HepG2 (cell line): Measurements from ENCODE around the gene COL8A2. TPM values are rescaled to one million over a fixed set of nuclear protein-coding genes. Genes with fewer than 3 reads are reported as not detected.
A peak's percentile ranks its signal among the peaks of the same experiment; 100 is the strongest.

Source experiments
- CEBPG ChIP-seq: IDR thresholded peaks from 2 replicates; pipeline ENCODE4 v1.6.1; 2016
- FOXO1 ChIP-seq: sonication (generic); formaldehyde crosslinking; IDR thresholded peaks from 2 replicates; pipeline ENCODE4 v1.4.0; 2020; ENCODE audit warnings: missing genetic modification reagents
- HNRNPK ChIP-seq: fragments of 200-400 bp; formaldehyde crosslinking; IDR thresholded peaks from 2 replicates; pipeline ENCODE4 v1.6.1; 2018; ENCODE audit warnings: low read length, low read depth, moderate library complexity, mild to moderate bottlenecking; ENCODE audit not compliant: poor library complexity, severe bottlenecking
- HOXA7 ChIP-seq: sonication (generic); formaldehyde crosslinking; IDR thresholded peaks from 2 replicates; pipeline ENCODE4 v1.8.1; 2022; ENCODE audit warnings: mild to moderate bottlenecking, missing genetic modification reagents, moderate library complexity
- KDM1A ChIP-seq: IDR thresholded peaks from 2 replicates; pipeline ENCODE4 v1.6.1; 2016; ENCODE audit warnings: missing compliant biosample characterization
- SIN3B ChIP-seq: fragments of 150-350 bp; IDR thresholded peaks from 2 replicates; pipeline ENCODE4 v1.6.1; 2014; ENCODE audit warnings: low read length
- TP53 ChIP-seq: sonication (generic); formaldehyde crosslinking; conservative IDR thresholded peaks from 2 replicates; pipeline ENCODE4 v1.4.0; 2020; ENCODE audit warnings: missing genetic modification reagents
- YY1 ChIP-seq: IDR thresholded peaks from 2 replicates; pipeline ENCODE4 v1.6.1; 2011; ENCODE audit warnings: low read length, low read depth, moderate library complexity, mild to moderate bottlenecking; ENCODE audit not compliant: insufficient read depth, insufficient replicate concordance
- ZNF235 ChIP-seq: sonication (generic); formaldehyde crosslinking; IDR thresholded peaks from 2 replicates; pipeline ENCODE4 v1.8.1; 2023; ENCODE audit warnings: mild to moderate bottlenecking, missing genetic modification reagents, borderline replicate concordance
- ZNF703 ChIP-seq: sonication (generic); formaldehyde crosslinking; IDR thresholded peaks from 2 replicates; pipeline ENCODE4 v1.5.1; 2020; ENCODE audit warnings: missing genetic modification reagents, mild to moderate bottlenecking, moderate library complexity, borderline replicate concordance
- ZSCAN9 ChIP-seq: IDR thresholded peaks from 2 replicates; pipeline ENCODE4 v1.6.1; 2016; ENCODE audit warnings: borderline replicate concordance
- polyA plus RNA-seq, 8 experiments: library from polyadenylated mRNA; depleted of rRNA in 3 of 8; stranded (reverse) in 7 of 8; unstranded in 1 of 8; fragments of >200 nt; fragmentation: Illumina TruSeq in 4 of 8; extraction: Trizol in 4 of 8; gene quantifications; 2 replicates each; pipeline versions ENCODE4 v1.2.1 to v1.2.3, GENCODE V29; 2011 to 2016; ENCODE audit warnings: low read depth in 4 of 8, missing spikeins in 1 of 8, mixed read lengths in 1 of 8; ENCODE audit not compliant: insufficient read depth in 1 of 8
- total RNA-seq, 5 experiments: library from RNA; depleted of rRNA; stranded (reverse); fragments of >200 nt; fragmentation: Illumina TruSeq; extraction: Trizol; gene quantifications; 2 replicates each; pipeline ENCODE4 v1.2.3, GENCODE V29; 2016; ENCODE audit warnings: low read depth in 1 of 5
- TF ChIP-seq, protein P1 (sequence below): sonication (generic); formaldehyde crosslinking; IDR thresholded peaks from 2 replicates; pipeline ENCODE4 v1.5.0; 2020; ENCODE audit warnings: mild to moderate bottlenecking, missing genetic modification reagents
- TF ChIP-seq, protein P2 (sequence below): sonication (generic); formaldehyde crosslinking; IDR thresholded peaks from 2 replicates; pipeline ENCODE4 v1.8.1; 2023; ENCODE audit warnings: mild to moderate bottlenecking, inconsistent platforms, moderate library complexity, missing genetic modification reagents, borderline replicate concordance
- TF ChIP-seq, protein P3 (sequence below): sonication (generic); formaldehyde crosslinking; IDR thresholded peaks from 2 replicates; pipeline ENCODE4 v1.4.0; 2020; ENCODE audit warnings: mild to moderate bottlenecking, missing genetic modification reagents
- TF ChIP-seq, protein P4 (sequence below): sonication (generic); formaldehyde crosslinking; IDR thresholded peaks from 2 replicates; pipeline ENCODE4 v1.5.0; 2020; ENCODE audit warnings: missing genetic modification reagents, mild to moderate bottlenecking, borderline replicate concordance
- TF ChIP-seq, protein P5 (sequence below): sonication (generic); formaldehyde crosslinking; IDR thresholded peaks from 2 replicates; pipeline ENCODE4 v1.4.0; 2020; ENCODE audit warnings: missing genetic modification reagents, borderline replicate concordance

The COL8A2 gene
- total and polyA plus RNA-seq, 2 of the 13 experiments (the other 11 are each of a cell fraction or from before 2014, with no cell fraction given) = 0.13 to 0.24 TPM

DNA sequence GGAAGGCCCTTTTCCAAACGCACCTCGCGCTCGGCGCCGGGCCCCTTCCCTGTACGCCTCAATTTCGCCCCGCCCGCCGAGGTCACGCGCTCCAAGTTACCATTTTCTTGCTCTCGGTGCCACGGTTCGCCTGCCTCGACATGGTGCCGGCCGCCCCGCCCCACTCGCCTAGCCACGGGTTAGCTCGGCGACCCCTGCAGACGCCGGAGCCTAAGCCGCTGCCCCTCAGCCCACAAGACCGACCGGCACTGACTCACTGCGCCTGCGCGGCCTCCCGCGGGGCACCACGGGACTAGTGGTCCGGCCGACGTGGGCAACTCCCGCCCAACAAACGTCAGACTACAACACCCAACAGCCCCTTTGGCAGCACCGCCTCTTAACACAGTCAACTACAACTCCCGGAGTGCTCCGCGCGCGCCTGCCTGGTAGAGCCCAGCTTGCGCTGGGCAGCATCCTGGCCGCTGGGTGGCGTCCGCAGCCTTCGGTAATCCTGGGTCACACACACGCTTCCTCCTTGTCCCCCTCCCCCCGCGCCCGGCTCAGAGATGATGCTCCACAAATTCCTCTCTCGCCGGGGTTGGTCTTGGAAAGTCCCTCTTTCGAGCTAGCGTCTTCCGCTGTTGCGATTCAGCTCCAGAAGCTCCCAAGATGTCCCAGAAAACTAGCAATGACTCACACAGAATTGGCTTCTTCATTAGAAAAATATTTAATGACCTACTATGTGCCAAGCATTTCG, 24.4 kb upstream of the COL8A2 start, which contains the start of gene TRAPPC3 (continued):
- TF ChIP-seq CEBPG (no peak), HOXA7 (CRISPR knock-in tag) (no peak), ZNF703 (CRISPR knock-in tag) (no peak; the same call in 1 of the 2 replicates), ZSCAN9 (CRISPR knock-in tag) (0 out of 2 replicates have a peak, but pooled peaks have one; percentile 36), TP53 (CRISPR knock-in tag) (no peak), YY1 (peak; percentile 66), HNRNPK (peak; percentile 74), ZNF235 (CRISPR knock-in tag) (no peak), SIN3B (peak; percentile 56; the same call in 1 of the 2 replicates), KDM1A (CRISPR knock-in tag) (no peak), FOXO1 (no peak; the same call in none of the 2 replicates)
- TF ChIP-seq, protein P1, sequence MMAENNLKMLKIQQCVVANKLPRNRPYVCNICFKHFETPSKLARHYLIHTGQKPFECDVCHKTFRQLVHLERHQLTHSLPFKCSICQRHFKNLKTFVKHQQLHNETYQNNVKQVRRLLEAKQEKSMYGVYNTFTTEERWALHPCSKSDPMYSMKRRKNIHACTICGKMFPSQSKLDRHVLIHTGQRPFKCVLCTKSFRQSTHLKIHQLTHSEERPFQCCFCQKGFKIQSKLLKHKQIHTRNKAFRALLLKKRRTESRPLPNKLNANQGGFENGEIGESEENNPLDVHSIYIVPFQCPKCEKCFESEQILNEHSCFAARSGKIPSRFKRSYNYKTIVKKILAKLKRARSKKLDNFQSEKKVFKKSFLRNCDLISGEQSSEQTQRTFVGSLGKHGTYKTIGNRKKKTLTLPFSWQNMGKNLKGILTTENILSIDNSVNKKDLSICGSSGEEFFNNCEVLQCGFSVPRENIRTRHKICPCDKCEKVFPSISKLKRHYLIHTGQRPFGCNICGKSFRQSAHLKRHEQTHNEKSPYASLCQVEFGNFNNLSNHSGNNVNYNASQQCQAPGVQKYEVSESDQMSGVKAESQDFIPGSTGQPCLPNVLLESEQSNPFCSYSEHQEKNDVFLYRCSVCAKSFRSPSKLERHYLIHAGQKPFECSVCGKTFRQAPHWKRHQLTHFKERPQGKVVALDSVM = peak; percentile 40; the same call in 1 of the 2 replicates
- TF ChIP-seq, protein P2, sequence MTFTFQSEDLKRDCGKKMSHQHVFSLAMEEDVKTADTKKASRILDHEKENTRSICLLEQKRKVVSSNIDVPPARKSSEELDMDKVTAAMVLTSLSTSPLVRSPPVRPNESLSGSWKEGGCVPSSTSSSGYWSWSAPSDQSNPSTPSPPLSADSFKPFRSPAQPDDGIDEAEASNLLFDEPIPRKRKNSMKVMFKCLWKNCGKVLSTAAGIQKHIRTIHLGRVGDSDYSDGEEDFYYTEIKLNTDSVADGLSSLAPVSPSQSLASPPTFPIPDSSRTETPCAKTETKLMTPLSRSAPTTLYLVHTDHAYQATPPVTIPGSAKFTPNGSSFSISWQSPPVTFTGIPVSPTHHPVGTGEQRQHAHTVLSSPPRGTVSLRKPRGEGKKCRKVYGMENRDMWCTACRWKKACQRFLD (CRISPR knock-in tag) = 0 out of 2 replicates have a peak, but pooled peaks have one; percentile 15
- TF ChIP-seq, protein P3, sequence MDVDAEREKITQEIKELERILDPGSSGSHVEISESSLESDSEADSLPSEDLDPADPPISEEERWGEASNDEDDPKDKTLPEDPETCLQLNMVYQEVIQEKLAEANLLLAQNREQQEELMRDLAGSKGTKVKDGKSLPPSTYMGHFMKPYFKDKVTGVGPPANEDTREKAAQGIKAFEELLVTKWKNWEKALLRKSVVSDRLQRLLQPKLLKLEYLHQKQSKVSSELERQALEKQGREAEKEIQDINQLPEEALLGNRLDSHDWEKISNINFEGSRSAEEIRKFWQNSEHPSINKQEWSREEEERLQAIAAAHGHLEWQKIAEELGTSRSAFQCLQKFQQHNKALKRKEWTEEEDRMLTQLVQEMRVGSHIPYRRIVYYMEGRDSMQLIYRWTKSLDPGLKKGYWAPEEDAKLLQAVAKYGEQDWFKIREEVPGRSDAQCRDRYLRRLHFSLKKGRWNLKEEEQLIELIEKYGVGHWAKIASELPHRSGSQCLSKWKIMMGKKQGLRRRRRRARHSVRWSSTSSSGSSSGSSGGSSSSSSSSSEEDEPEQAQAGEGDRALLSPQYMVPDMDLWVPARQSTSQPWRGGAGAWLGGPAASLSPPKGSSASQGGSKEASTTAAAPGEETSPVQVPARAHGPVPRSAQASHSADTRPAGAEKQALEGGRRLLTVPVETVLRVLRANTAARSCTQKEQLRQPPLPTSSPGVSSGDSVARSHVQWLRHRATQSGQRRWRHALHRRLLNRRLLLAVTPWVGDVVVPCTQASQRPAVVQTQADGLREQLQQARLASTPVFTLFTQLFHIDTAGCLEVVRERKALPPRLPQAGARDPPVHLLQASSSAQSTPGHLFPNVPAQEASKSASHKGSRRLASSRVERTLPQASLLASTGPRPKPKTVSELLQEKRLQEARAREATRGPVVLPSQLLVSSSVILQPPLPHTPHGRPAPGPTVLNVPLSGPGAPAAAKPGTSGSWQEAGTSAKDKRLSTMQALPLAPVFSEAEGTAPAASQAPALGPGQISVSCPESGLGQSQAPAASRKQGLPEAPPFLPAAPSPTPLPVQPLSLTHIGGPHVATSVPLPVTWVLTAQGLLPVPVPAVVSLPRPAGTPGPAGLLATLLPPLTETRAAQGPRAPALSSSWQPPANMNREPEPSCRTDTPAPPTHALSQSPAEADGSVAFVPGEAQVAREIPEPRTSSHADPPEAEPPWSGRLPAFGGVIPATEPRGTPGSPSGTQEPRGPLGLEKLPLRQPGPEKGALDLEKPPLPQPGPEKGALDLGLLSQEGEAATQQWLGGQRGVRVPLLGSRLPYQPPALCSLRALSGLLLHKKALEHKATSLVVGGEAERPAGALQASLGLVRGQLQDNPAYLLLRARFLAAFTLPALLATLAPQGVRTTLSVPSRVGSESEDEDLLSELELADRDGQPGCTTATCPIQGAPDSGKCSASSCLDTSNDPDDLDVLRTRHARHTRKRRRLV (CRISPR knock-in tag) = peak; percentile 39; the same call in 1 of the 2 replicates
- TF ChIP-seq, protein P4, sequence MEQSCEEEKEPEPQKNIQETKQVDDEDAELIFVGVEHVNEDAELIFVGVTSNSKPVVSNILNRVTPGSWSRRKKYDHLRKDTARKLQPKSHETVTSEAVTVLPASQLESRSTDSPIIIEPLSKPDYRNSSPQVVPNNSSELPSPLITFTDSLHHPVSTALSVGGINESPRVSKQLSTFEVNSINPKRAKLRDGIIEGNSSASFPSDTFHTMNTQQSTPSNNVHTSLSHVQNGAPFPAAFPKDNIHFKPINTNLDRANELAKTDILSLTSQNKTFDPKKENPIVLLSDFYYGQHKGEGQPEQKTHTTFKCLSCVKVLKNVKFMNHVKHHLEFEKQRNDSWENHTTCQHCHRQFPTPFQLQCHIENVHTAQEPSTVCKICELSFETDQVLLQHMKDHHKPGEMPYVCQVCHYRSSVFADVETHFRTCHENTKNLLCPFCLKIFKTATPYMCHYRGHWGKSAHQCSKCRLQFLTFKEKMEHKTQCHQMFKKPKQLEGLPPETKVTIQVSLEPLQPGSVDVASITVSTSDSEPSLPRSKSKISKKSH (CRISPR knock-in tag) = peak; percentile 89
- TF ChIP-seq, protein P5, sequence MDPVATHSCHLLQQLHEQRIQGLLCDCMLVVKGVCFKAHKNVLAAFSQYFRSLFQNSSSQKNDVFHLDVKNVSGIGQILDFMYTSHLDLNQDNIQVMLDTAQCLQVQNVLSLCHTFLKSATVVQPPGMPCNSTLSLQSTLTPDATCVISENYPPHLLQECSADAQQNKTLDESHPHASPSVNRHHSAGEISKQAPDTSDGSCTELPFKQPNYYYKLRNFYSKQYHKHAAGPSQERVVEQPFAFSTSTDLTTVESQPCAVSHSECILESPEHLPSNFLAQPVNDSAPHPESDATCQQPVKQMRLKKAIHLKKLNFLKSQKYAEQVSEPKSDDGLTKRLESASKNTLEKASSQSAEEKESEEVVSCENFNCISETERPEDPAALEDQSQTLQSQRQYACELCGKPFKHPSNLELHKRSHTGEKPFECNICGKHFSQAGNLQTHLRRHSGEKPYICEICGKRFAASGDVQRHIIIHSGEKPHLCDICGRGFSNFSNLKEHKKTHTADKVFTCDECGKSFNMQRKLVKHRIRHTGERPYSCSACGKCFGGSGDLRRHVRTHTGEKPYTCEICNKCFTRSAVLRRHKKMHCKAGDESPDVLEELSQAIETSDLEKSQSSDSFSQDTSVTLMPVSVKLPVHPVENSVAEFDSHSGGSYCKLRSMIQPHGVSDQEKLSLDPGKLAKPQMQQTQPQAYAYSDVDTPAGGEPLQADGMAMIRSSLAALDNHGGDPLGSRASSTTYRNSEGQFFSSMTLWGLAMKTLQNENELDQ (CRISPR knock-in tag) = no peak
